Superior temporal gyrus (tissue), 1 donor: ENCODE measurements around the gene UXS1.

Experiments used
- DNase-seq: peaks from one replicate; pipeline ENCODE4 v3.0.0-alpha.2; 2016; ENCODE audit errors: extremely low spot score

The UXS1 gene

GRCh38 chr2:106189325-106189724, 4.8 kb downstream of the UXS1 start:
- DNase-seq = no peak

- DNase-seq = no peak
Measured at GRCh38 chr2:106187273-106187891, 6.7 kb downstream of the UXS1 start.

- DNase-seq = no peak
Measured at GRCh38 chr2:106185475-106186184, 8.5 kb downstream of the UXS1 start.

DNA sequence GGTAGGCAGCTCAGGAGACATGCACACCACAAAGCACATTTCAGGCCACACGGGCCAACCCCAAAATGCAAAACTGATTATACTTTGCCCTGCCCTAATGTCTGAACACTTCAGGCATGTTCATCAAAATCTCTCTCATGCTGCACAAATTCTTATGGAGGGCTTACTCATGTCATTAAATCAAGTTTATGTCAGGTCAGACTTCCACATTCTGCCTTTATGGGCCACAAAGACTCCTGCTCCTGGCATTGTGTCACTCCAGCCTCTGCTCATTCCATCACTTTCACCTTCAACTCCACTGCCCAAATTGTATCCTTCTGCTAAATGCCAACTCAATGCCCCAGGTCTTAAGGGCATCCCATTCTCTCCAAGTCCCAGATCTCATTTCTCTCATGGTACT, 9.2 kb downstream of the UXS1 start:
- DNase-seq = no peak

GRCh38 chr2:106184394-106184793, 9.7 kb downstream of the UXS1 start:
- DNase-seq = no peak

DNA sequence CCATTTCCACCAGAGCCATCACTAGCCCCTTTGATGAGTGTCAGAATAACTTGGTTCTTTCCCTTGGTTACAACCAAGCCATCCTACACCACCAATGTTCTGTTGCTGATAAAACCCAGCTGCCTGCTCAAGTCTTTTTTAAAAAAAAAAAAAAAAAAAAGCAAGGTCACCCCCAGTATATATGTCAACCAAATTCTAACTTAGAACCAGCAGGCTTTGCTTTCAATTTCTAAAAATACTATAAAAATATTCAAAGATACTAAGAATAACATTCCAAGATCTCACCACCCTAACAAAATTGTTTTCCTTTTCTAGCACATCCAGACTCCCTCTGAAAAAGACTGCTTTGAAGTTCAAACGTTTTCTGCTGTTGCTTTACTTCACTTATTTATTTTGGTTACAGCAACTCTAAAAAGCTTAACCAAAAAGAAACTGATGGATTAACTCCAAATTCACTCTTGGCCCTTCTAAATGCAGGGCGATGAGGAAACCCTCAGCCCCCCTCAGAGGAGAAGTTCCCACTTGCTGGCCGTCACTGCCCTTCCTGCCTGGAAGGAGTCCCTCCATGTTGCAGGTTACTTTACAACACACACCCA, 10.9 kb downstream of the UXS1 start:
- DNase-seq = no peak

GRCh38 chr2:106181064-106181463, 13.0 kb downstream of the UXS1 start:
- no peak for DNase-seq

- DNase-seq = no peak
Measured at GRCh38 chr2:106180602-106181001, 13.5 kb downstream of the UXS1 start.

- DNase-seq = no peak
Measured at GRCh38 chr2:106178716-106179115, 15.4 kb downstream of the UXS1 start.

GRCh38 chr2:106177581-106177980, 16.5 kb downstream of the UXS1 start:
- no peak for DNase-seq

- no peak for DNase-seq
Measured at GRCh38 chr2:106176446-106177099, 17.5 kb downstream of the UXS1 start.

- DNase-seq = no peak
Measured at GRCh38 chr2:106175086-106175850, 18.8 kb downstream of the UXS1 start.

DNA sequence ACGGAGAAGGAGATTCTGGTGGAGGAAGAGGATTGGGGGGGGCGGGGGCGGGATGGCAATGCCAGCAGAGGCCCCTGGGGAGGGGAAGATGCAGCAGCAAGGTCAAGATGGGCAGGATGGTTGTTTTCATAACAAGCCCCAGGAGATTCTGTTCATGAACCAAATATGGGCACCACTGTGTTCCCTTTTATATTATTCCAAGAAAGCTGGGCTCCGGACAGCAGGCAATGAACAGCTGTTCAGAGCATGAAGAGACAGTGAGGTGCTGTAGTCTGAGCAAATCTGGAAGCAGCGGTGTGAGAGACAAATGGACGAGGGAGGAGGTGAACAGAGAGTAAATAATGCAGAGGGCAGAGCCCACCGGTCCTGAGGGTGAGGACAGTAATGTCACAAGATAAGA, 20.0 kb downstream of the UXS1 start:
- no peak for DNase-seq

GRCh38 chr2:106172649-106173048, 21.5 kb downstream of the UXS1 start:
- no peak for DNase-seq

- no peak for DNase-seq
Measured at GRCh38 chr2:106168657-106169056, 25.4 kb downstream of the UXS1 start.

DNA sequence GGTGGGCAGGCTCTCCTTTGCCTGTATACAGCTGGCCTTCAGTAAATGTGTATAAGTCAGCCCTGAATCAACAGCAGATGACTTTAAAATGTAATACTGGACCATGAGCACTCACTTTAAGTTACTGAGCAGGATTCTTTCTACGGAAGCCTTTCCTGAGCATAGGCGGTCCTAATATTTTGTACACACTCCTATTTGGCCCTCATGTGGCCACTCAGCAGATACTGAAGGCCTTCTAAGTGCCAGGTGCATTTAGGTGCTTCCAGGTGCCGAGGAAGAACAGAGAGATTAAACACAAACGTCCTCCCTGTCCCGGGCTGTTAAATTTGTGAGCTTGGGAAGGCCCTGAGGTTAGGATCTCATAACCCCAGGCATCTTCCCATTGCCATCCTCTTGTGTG, 27.0 kb downstream of the UXS1 start:
- no peak for DNase-seq

DNA sequence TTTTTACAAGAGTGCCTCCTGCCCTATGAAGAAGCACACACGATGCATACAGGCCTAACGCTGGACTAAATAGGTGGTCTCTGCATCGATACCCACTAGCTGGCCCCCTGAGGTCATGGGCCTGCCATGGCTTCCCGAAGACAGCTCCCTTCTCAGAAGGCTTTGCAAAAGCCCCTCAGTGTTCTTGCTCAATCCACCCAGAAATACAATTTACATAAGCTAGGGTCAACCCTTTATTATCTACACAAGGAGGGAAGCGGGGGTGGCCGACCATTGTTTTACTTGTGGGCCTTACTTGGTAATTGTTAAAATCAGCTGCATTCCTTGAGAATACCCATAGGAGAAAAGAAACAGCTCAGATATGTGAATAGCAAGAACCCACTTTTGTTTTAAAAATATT, 28.5 kb downstream of the UXS1 start:
- no peak for DNase-seq

DNA sequence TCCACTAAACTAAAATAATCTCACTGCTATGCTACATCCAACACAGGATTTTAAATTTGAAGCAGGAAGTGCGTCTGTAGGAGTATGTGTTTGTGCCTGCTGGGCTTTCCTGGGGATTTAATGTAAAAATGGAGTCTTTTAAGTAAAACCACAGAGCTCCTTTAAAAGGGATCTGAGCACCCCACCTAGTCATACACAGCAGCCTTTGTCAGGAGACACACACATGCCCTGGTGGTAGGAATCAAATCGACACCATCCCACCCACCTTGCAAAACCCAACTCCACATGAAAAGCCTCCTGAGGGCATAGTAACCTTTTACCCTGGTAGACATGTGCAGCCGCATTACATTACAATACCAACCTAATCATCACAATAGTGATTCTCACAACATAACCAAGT, 29.1 kb downstream of the UXS1 start:
- DNase-seq = no peak

DNA sequence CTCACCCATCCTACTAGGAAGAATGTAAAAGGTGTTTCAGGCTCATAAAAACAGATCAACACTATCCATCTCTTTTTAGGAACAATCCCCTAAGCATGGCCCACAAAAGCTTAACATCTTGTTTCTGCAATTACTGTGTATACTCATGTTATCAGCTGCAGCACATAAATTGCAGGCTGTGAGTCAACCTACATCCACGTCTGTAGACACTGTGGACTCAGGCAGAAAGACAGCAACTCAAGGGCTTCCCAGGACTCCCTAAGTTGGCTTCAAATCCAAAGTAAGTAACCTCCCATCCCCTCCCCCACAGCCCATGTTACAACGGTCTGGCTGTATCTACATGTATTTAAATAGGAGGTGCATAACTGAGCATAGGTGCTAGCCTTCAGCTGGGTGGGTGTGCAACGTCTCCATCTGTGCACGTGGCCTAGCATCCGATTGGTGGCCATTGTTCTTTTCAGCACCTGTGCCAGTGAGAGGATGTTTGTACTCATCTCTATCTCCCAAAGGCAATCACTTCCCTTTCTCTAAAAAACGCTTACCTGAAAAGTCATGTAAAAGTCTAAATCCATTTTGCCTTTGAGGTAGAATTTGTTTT, 30.1 kb downstream of the UXS1 start:
- DNase-seq = no peak

DNA sequence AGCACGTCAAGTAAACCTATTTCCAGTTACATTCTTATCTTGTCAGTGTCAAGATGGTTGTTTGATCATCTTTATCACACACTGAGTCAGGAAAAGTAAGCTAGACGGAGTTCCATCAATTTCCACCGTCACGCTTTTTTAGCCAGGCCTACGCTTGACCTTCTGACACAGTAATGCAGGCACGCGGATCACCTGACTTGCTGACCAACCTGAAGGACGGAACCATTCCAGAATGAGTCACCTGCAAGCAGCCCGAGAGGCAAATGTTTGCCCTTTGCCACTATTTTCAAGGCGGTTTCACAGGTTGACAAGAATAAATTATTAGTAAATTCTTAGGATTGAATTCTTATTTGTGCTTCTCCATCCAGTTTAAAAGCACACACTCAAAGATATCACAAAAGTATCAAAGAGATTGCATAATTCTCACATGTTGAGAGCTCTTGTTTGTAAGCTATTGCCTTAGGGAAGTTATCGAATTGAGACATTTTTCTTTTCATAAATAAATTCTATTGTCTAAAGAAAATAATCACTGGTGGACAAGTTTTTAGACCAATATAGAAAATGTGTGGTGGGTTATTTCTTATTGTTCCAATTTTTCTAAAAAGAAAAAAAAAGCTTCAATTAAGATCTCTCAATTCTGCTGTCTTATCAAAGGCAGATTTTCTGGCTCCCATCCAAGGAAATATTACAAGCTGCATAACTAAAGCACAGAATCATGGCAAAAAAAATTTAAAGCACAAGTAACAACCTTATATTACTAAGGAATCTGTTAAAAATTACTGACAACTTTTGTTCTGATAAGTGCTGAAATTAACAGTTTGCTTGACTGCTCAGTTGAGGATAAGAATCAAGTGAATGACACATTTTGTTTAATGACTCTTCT, 31.9 kb downstream of the UXS1 start:
- no peak for DNase-seq

DNA sequence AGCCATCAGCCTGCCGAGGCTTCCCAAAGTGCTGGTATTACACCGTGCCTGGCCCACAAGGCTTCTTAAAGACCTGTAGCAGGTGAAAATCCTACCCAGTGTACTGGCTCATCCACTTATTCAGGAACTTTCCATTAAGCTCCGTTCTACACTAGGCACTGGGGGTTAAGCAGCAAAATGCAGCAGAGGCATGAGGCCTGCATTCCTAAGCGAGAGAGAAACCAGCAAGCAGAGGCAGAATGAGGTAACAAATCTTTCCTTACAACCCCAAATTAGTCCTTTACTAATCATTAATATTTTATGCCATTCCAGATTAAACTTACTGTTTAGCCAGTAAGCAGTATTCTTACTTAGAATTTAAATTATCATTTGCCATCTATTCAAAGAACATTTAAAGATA, 32.8 kb downstream of the UXS1 start:
- DNase-seq = no peak
